ENCODE results near the gene MBLAC1. TPM values are rescaled to one million over a fixed set of nuclear protein-coding genes. Genes with fewer than 3 reads are reported as not detected.

Gene MBLAC1
- total and polyA plus RNA-seq, 9 of the 15 experiments (the other 6 are each of a cell fraction or from before 2014, with no cell fraction given), result 0.03 to 3.1 (median 0.52) TPM

DNA sequence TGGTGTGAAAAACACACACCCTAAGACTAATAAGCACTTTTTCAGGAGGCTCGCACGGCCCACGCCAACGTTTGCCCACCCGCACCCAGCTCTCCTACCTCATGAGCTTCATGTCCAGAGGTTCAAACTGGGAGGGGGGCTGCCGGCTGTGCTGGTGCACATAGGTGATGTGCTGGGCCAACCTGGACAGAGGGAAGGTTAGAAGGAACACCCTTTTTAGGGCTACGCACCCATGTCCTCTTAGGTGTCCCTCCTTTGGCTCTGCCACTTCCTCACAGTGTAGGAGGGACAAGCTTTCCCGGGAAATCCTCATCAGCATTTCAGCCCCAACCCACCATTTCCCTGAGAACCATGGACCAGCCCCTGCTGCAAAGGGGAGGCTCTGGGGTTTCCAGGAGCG lies 31.5 kb upstream of the MBLAC1 start (continued):
- TF ChIP-seq, protein P1, sequence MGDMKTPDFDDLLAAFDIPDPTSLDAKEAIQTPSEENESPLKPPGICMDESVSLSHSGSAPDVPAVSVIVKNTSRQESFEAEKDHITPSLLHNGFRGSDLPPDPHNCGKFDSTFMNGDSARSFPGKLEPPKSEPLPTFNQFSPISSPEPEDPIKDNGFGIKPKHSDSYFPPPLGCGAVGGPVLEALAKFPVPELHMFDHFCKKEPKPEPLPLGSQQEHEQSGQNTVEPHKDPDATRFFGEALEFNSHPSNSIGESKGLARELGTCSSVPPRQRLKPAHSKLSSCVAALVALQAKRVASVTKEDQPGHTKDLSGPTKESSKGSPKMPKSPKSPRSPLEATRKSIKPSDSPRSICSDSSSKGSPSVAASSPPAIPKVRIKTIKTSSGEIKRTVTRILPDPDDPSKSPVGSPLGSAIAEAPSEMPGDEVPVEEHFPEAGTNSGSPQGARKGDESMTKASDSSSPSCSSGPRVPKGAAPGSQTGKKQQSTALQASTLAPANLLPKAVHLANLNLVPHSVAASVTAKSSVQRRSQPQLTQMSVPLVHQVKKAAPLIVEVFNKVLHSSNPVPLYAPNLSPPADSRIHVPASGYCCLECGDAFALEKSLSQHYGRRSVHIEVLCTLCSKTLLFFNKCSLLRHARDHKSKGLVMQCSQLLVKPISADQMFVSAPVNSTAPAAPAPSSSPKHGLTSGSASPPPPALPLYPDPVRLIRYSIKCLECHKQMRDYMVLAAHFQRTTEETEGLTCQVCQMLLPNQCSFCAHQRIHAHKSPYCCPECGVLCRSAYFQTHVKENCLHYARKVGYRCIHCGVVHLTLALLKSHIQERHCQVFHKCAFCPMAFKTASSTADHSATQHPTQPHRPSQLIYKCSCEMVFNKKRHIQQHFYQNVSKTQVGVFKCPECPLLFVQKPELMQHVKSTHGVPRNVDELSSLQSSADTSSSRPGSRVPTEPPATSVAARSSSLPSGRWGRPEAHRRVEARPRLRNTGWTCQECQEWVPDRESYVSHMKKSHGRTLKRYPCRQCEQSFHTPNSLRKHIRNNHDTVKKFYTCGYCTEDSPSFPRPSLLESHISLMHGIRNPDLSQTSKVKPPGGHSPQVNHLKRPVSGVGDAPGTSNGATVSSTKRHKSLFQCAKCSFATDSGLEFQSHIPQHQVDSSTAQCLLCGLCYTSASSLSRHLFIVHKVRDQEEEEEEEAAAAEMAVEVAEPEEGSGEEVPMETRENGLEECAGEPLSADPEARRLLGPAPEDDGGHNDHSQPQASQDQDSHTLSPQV (IDR thresholded peaks at IDR 0.05), result no peak
- TF ChIP-seq SREBF2 (CRISPR knock-in tag; IDR thresholded peaks at IDR 0.05) (no peak), CBFA2T3 (IDR thresholded peaks at IDR 0.05) (no peak), ARID1B (IDR thresholded peaks at IDR 0.05) (no peak), SP2 (IDR thresholded peaks at IDR 0.05; ENCODE audit: extremely low read depth, low read depth, low read length, poor library complexity, severe bottlenecking) (no peak), NR3C1 (CRISPR knock-in tag; IDR thresholded peaks at IDR 0.05) (no peak), NR1H2 (CRISPR knock-in tag; IDR thresholded peaks at IDR 0.05) (no peak), TCFL5 (CRISPR knock-in tag; conservative IDR thresholded peaks at IDR 0.05) (no peak), BMI1 (IDR thresholded peaks at IDR 0.05; ENCODE audit: low read length) (no peak), TAF15 (IDR thresholded peaks at IDR 0.05; ENCODE audit: low read depth, low read length) (no peak), ZNF140 (CRISPR knock-in tag; IDR thresholded peaks at IDR 0.05) (no peak), IFI16 (CRISPR knock-in tag; IDR thresholded peaks at IDR 0.05) (no peak), ZNF444 (CRISPR knock-in tag; IDR thresholded peaks at IDR 0.05) (no peak), CC2D1A (IDR thresholded peaks at IDR 0.05) (no peak), KDM5B (IDR thresholded peaks at IDR 0.05; ENCODE audit: insufficient replicate concordance, low read depth, low read length) (no peak), ZNF253 (CRISPR knock-in tag; conservative IDR thresholded peaks at IDR 0.05) (no peak), SRSF3 (IDR thresholded peaks at IDR 0.05; ENCODE audit: insufficient read depth, low read length) (no peak), ZNF431 (CRISPR knock-in tag; IDR thresholded peaks at IDR 0.05) (no peak), POLR2AphosphoS2 (IDR thresholded peaks at IDR 0.05; ENCODE audit: low read length) (peak; percentile 82)
- TF ChIP-seq, protein P2, sequence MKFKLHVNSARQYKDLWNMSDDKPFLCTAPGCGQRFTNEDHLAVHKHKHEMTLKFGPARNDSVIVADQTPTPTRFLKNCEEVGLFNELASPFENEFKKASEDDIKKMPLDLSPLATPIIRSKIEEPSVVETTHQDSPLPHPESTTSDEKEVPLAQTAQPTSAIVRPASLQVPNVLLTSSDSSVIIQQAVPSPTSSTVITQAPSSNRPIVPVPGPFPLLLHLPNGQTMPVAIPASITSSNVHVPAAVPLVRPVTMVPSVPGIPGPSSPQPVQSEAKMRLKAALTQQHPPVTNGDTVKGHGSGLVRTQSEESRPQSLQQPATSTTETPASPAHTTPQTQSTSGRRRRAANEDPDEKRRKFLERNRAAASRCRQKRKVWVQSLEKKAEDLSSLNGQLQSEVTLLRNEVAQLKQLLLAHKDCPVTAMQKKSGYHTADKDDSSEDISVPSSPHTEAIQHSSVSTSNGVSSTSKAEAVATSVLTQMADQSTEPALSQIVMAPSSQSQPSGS (CRISPR knock-in tag; IDR thresholded peaks at IDR 0.05), result no peak
- TF ChIP-seq, protein P3, sequence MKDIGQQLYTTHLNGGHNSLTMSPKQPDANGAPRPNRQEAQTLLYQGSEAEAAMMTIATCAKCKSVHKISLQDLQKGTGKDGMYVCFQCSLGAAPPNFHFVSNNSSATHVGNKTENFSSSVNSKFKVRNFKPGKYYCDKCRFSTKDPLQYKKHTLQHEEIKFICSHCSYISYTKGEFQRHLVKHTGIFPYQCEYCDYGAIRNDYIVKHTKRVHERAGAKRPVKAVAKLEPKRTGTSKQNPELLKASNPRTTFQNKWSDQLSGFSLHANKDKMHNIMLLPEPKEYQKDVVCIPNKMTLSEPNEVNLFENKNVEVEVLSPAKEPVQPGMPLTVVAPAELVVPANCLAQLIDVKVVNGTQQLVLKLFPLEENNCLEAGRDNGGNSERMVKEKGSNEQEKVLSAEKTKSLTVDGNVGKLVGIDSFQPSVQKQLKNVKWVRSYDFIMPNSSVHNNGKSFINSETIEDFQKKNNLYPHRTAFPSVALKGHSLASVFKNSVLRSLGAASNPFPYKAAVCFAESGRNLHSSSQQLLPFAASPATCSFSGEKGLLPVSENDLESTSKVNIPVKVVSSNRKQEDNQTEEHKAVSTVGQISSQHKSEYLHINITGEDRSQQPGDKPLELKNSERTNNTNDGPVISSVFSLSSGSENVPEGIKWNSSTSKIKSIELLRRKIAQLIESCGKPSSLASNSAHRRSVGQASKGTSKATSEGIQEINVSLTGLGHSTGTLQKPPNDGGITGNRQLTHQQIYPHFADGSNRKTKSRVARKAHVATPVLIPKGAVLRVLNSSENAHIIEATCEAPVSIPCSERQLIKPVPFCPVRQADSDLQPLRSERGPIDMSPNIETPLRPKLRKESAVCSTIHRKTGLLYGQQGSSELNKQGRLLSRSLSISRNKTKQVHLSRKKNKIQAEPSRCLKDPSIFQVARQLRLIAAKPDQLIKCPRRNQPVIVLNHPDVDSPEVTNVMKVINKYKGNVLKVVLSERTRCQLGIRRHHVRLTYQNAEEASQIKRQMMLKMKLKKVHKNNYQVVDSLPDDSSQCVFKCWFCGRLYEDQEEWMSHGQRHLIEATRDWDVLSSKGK (CRISPR knock-in tag; IDR thresholded peaks at IDR 0.05), result no peak
